ENCODE results near the gene MKX.

Gene MKX

DNA sequence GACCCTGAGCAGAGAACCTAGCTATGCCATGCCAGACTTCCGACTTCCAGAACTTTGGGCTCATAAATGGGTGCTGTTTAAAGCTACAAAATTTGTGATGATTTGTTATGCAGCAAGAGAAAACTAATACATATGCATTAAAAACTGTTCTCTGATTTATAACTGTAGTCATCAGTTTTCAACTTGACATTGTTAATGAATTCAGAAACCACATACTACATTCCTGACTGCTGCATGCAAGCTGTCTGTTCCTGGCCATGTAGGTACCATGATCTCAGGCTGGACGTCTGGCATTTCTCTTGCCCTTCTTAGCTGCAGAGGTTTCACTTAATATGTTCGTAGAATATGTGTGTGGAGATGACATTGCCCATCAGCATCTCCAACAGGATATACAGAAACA is 28.4 kb downstream of the MKX start:
- no peak overlapping the region for H3K9ac ChIP-seq (ENCODE audit: low read depth in 1 of 2, low read length in 2 of 2)
- H3K9me3 ChIP-seq (ENCODE audit: control insufficient read depth in 2 of 2, low read length in 2 of 2): no peaks in the 10 kb centered on the region
- H3K27ac ChIP-seq (ENCODE audit: low read depth in 2 of 2, low read length in 2 of 2): no peak overlapping the region
- no peaks in the 10 kb centered on the region for H3K36me3 ChIP-seq (ENCODE audit: control insufficient read depth in 2 of 2, insufficient read depth in 2 of 2, low read length in 2 of 2)
- H3K4me1 ChIP-seq (ENCODE audit: control insufficient read depth in 2 of 2, insufficient read depth in 2 of 2, low read length in 2 of 2): no peaks in the 10 kb centered on the region
- H3K27me3 ChIP-seq (ENCODE audit: control insufficient read depth in 2 of 2, insufficient read depth in 2 of 2, low read length in 2 of 2): peaks cover 0 to 2% of the 10 kb centered on the region in 2 donors
- no peak overlapping the region for H3K4me3 ChIP-seq (ENCODE audit: low read length in 2 of 2)

GRCh38 chr10:27716521-27716920 is 29.1 kb downstream of the MKX start:
- Histone ChIP-seq H3K4me1 (ENCODE audit: control insufficient read depth in 2 of 2, insufficient read depth in 2 of 2, low read length in 2 of 2) (no peaks in the 10 kb centered on the region), H3K9me3 (ENCODE audit: control insufficient read depth in 2 of 2, low read length in 2 of 2) (no peaks in the 10 kb centered on the region), H3K4me3 (ENCODE audit: low read length in 2 of 2) (no peak overlapping the region), H3K27ac (ENCODE audit: low read depth in 2 of 2, low read length in 2 of 2) (no peak overlapping the region), H3K36me3 (ENCODE audit: control insufficient read depth in 2 of 2, insufficient read depth in 2 of 2, low read length in 2 of 2) (no peaks in the 10 kb centered on the region), H3K9ac (ENCODE audit: low read depth in 1 of 2, low read length in 2 of 2) (no peak overlapping the region), H3K27me3 (ENCODE audit: control insufficient read depth in 2 of 2, insufficient read depth in 2 of 2, low read length in 2 of 2) (no peaks in the 10 kb centered on the region)

- H3K4me3 ChIP-seq (ENCODE audit: low read length in 2 of 2): no peak overlapping the region
- H3K36me3 ChIP-seq (ENCODE audit: control insufficient read depth in 2 of 2, insufficient read depth in 2 of 2, low read length in 2 of 2): no peaks in the 10 kb centered on the region
- H3K4me1 ChIP-seq (ENCODE audit: control insufficient read depth in 2 of 2, insufficient read depth in 2 of 2, low read length in 2 of 2): no peaks in the 10 kb centered on the region
- no peak overlapping the region for H3K9ac ChIP-seq (ENCODE audit: low read depth in 1 of 2, low read length in 2 of 2)
- no peaks in the 10 kb centered on the region for H3K27me3 ChIP-seq (ENCODE audit: control insufficient read depth in 2 of 2, insufficient read depth in 2 of 2, low read length in 2 of 2)
- no peak overlapping the region for H3K27ac ChIP-seq (ENCODE audit: low read depth in 2 of 2, low read length in 2 of 2)
- no peaks in the 10 kb centered on the region for H3K9me3 ChIP-seq (ENCODE audit: control insufficient read depth in 2 of 2, low read length in 2 of 2)
These were observed 30.1 kb downstream of the MKX start for GRCh38 chr10:27715505-27715904.

- Histone ChIP-seq H3K27ac (ENCODE audit: low read depth in 2 of 2, low read length in 2 of 2) (no peak overlapping the region), H3K9me3 (ENCODE audit: control insufficient read depth in 2 of 2, low read length in 2 of 2) (no peaks in the 10 kb centered on the region), H3K4me1 (ENCODE audit: control insufficient read depth in 2 of 2, insufficient read depth in 2 of 2, low read length in 2 of 2) (no peaks in the 10 kb centered on the region), H3K9ac (ENCODE audit: low read depth in 1 of 2, low read length in 2 of 2) (no peak overlapping the region), H3K27me3 (ENCODE audit: control insufficient read depth in 2 of 2, insufficient read depth in 2 of 2, low read length in 2 of 2) (no peaks in the 10 kb centered on the region), H3K4me3 (ENCODE audit: low read length in 2 of 2) (no peak overlapping the region), H3K36me3 (ENCODE audit: control insufficient read depth in 2 of 2, insufficient read depth in 2 of 2, low read length in 2 of 2) (no peaks in the 10 kb centered on the region)
These were observed 31.3 kb downstream of the MKX start for GRCh38 chr10:27714349-27714748.

- no peak overlapping the region for H3K9ac ChIP-seq (ENCODE audit: low read depth in 1 of 2, low read length in 2 of 2)
- no peaks in the 10 kb centered on the region for H3K27me3 ChIP-seq (ENCODE audit: control insufficient read depth in 2 of 2, insufficient read depth in 2 of 2, low read length in 2 of 2)
- H3K27ac ChIP-seq (ENCODE audit: low read depth in 2 of 2, low read length in 2 of 2): no peak overlapping the region
- no peak overlapping the region for H3K4me3 ChIP-seq (ENCODE audit: low read length in 2 of 2)
- no peaks in the 10 kb centered on the region for H3K9me3 ChIP-seq (ENCODE audit: control insufficient read depth in 2 of 2, low read length in 2 of 2)
- H3K4me1 ChIP-seq (ENCODE audit: control insufficient read depth in 2 of 2, insufficient read depth in 2 of 2, low read length in 2 of 2): no peaks in the 10 kb centered on the region
- no peaks in the 10 kb centered on the region for H3K36me3 ChIP-seq (ENCODE audit: control insufficient read depth in 2 of 2, insufficient read depth in 2 of 2, low read length in 2 of 2)
These were observed 31.7 kb downstream of the MKX start for GRCh38 chr10:27713941-27714340.

DNA sequence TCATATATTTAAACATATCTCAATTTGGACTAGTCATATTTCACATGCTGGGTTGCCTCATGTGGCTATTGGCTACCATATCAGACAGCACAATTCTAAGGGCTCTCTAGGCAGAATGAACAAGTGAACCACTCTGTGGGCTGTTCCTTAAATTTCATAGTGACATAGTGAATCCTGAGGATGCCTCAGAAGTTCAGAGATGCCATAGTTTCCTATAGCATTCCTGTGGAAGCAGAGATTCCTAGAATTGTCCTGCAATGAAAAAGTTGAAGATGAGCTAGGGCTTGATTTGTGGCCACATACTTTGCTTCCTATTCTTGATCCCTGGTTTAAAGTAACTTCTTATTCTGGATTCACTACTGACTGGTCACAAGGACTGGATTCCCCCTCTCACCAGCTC is 35.6 kb downstream of the MKX start:
- H3K9ac ChIP-seq (ENCODE audit: low read depth in 1 of 2, low read length in 2 of 2): no peak overlapping the region
- no peaks in the 10 kb centered on the region for H3K9me3 ChIP-seq (ENCODE audit: control insufficient read depth in 2 of 2, low read length in 2 of 2)
- no peak overlapping the region for H3K27ac ChIP-seq (ENCODE audit: low read depth in 2 of 2, low read length in 2 of 2)
- no peak overlapping the region for H3K4me3 ChIP-seq (ENCODE audit: low read length in 2 of 2)
- no peaks in the 10 kb centered on the region for H3K36me3 ChIP-seq (ENCODE audit: control insufficient read depth in 2 of 2, insufficient read depth in 2 of 2, low read length in 2 of 2)
- no peaks in the 10 kb centered on the region for H3K27me3 ChIP-seq (ENCODE audit: control insufficient read depth in 2 of 2, insufficient read depth in 2 of 2, low read length in 2 of 2)
- H3K4me1 ChIP-seq (ENCODE audit: control insufficient read depth in 2 of 2, insufficient read depth in 2 of 2, low read length in 2 of 2): no peaks in the 10 kb centered on the region

DNA sequence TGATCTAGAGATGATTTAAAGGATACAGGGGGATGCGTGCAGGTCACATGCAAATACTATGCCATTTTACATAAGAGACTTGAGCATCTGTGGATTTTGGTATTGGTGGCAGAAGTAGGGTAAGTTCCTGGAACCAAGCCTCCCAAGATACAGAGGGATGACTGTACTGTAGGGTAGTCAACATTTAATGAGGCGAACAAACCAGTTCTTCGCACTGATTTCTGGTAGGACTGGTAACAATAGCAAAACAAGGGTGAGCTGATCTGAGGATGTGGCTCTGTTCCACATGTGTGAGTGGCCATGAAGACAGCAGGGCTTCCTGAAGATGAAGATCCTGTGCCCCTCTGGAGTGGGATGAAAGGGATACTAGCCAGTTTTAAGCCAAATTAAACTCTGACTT is 36.3 kb downstream of the MKX start:
- no peak overlapping the region for H3K9ac ChIP-seq (ENCODE audit: low read depth in 1 of 2, low read length in 2 of 2)
- no peaks in the 10 kb centered on the region for H3K36me3 ChIP-seq (ENCODE audit: control insufficient read depth in 2 of 2, insufficient read depth in 2 of 2, low read length in 2 of 2)
- no peaks in the 10 kb centered on the region for H3K4me1 ChIP-seq (ENCODE audit: control insufficient read depth in 2 of 2, insufficient read depth in 2 of 2, low read length in 2 of 2)
- H3K27me3 ChIP-seq (ENCODE audit: control insufficient read depth in 2 of 2, insufficient read depth in 2 of 2, low read length in 2 of 2): no peaks in the 10 kb centered on the region
- H3K9me3 ChIP-seq (ENCODE audit: control insufficient read depth in 2 of 2, low read length in 2 of 2): no peaks in the 10 kb centered on the region
- no peak overlapping the region for H3K27ac ChIP-seq (ENCODE audit: low read depth in 2 of 2, low read length in 2 of 2)
- H3K4me3 ChIP-seq (ENCODE audit: low read length in 2 of 2): no peak overlapping the region

GRCh38 chr10:27701938-27702537 is 43.6 kb downstream of the MKX start:
- H3K27ac ChIP-seq (ENCODE audit: low read depth in 2 of 2, low read length in 2 of 2): no peak overlapping the region
- H3K9me3 ChIP-seq (ENCODE audit: control insufficient read depth in 2 of 2, low read length in 2 of 2): no peaks in the 10 kb centered on the region
- H3K9ac ChIP-seq (ENCODE audit: low read depth in 1 of 2, low read length in 2 of 2): no peak overlapping the region
- no peaks in the 10 kb centered on the region for H3K4me1 ChIP-seq (ENCODE audit: control insufficient read depth in 2 of 2, insufficient read depth in 2 of 2, low read length in 2 of 2)
- H3K36me3 ChIP-seq (ENCODE audit: control insufficient read depth in 2 of 2, insufficient read depth in 2 of 2, low read length in 2 of 2): no peaks in the 10 kb centered on the region
- no peak overlapping the region for H3K4me3 ChIP-seq (ENCODE audit: low read length in 2 of 2)
- no peaks in the 10 kb centered on the region for H3K27me3 ChIP-seq (ENCODE audit: control insufficient read depth in 2 of 2, insufficient read depth in 2 of 2, low read length in 2 of 2)

- no peak overlapping the region for H3K4me3 ChIP-seq (ENCODE audit: low read length in 2 of 2)
- H3K4me1 ChIP-seq (ENCODE audit: control insufficient read depth in 2 of 2, insufficient read depth in 2 of 2, low read length in 2 of 2): no peaks in the 10 kb centered on the region
- H3K9ac ChIP-seq (ENCODE audit: low read depth in 1 of 2, low read length in 2 of 2): no peak overlapping the region
- H3K36me3 ChIP-seq (ENCODE audit: control insufficient read depth in 2 of 2, insufficient read depth in 2 of 2, low read length in 2 of 2): no peaks in the 10 kb centered on the region
- no peak overlapping the region for H3K27ac ChIP-seq (ENCODE audit: low read depth in 2 of 2, low read length in 2 of 2)
- no peaks in the 10 kb centered on the region for H3K27me3 ChIP-seq (ENCODE audit: control insufficient read depth in 2 of 2, insufficient read depth in 2 of 2, low read length in 2 of 2)
- H3K9me3 ChIP-seq (ENCODE audit: control insufficient read depth in 2 of 2, low read length in 2 of 2): no peaks in the 10 kb centered on the region
These were observed 45.8 kb downstream of the MKX start for GRCh38 chr10:27699776-27700175.

GRCh38 chr10:27698961-27699360 is 46.7 kb downstream of the MKX start:
- Histone ChIP-seq H3K9me3 (ENCODE audit: control insufficient read depth in 2 of 2, low read length in 2 of 2) (no peaks in the 10 kb centered on the region), H3K4me3 (ENCODE audit: low read length in 2 of 2) (no peak overlapping the region), H3K36me3 (ENCODE audit: control insufficient read depth in 2 of 2, insufficient read depth in 2 of 2, low read length in 2 of 2) (no peaks in the 10 kb centered on the region), H3K27me3 (ENCODE audit: control insufficient read depth in 2 of 2, insufficient read depth in 2 of 2, low read length in 2 of 2) (no peaks in the 10 kb centered on the region), H3K27ac (ENCODE audit: low read depth in 2 of 2, low read length in 2 of 2) (no peak overlapping the region), H3K9ac (ENCODE audit: low read depth in 1 of 2, low read length in 2 of 2) (no peak overlapping the region), H3K4me1 (ENCODE audit: control insufficient read depth in 2 of 2, insufficient read depth in 2 of 2, low read length in 2 of 2) (no peaks in the 10 kb centered on the region)

GRCh38 chr10:27696466-27696865 is 49.2 kb downstream of the MKX start:
- Histone ChIP-seq H3K9ac (ENCODE audit: low read depth in 1 of 2, low read length in 2 of 2) (no peak overlapping the region), H3K4me3 (ENCODE audit: low read length in 2 of 2) (no peak overlapping the region), H3K4me1 (ENCODE audit: control insufficient read depth in 2 of 2, insufficient read depth in 2 of 2, low read length in 2 of 2) (no peaks in the 10 kb centered on the region), H3K27ac (ENCODE audit: low read depth in 2 of 2, low read length in 2 of 2) (no peak overlapping the region), H3K9me3 (ENCODE audit: control insufficient read depth in 2 of 2, low read length in 2 of 2) (no peaks in the 10 kb centered on the region), H3K27me3 (ENCODE audit: control insufficient read depth in 2 of 2, insufficient read depth in 2 of 2, low read length in 2 of 2) (no peaks in the 10 kb centered on the region), H3K36me3 (ENCODE audit: control insufficient read depth in 2 of 2, insufficient read depth in 2 of 2, low read length in 2 of 2) (no peaks in the 10 kb centered on the region)
